T-helper 2 cell treated with Interferon-gamma antibody and Interleukin-4, amounts not matched to agents 5 μg/mL and 100 μg/mL, for 36 hours (primary cell): ENCODE measurements around the gene TRPM7.

ENCODE experiments used
- DNase-seq: peaks from one replicate; pipeline ENCODE4 v3.0.0; 2021; ENCODE audit warnings: low spot score
- H3K27ac Mint-ChIP-seq: one replicate; pipeline ENCODE4 v1.8.0; 2021; ENCODE audit warnings: mild to moderate bottlenecking, mixed read lengths
- H3K27me3 Mint-ChIP-seq: one replicate; pipeline ENCODE4 v1.8.0; 2021; ENCODE audit warnings: low read depth, mixed read lengths
- H3K36me3 Mint-ChIP-seq: one replicate; pipeline ENCODE4 v1.8.0; 2021; ENCODE audit warnings: low read depth, mixed read lengths
- H3K4me1 Mint-ChIP-seq: one replicate; pipeline ENCODE4 v1.8.0; 2021; ENCODE audit warnings: low read depth, mixed read lengths
- H3K4me3 Mint-ChIP-seq: one replicate; pipeline ENCODE4 v1.8.0; 2022; ENCODE audit warnings: mild to moderate bottlenecking, moderate library complexity, mixed read lengths
- H3K9me3 Mint-ChIP-seq: one replicate; pipeline ENCODE4 v1.8.0; 2021; ENCODE audit warnings: mixed read lengths

Gene TRPM7

DNA sequence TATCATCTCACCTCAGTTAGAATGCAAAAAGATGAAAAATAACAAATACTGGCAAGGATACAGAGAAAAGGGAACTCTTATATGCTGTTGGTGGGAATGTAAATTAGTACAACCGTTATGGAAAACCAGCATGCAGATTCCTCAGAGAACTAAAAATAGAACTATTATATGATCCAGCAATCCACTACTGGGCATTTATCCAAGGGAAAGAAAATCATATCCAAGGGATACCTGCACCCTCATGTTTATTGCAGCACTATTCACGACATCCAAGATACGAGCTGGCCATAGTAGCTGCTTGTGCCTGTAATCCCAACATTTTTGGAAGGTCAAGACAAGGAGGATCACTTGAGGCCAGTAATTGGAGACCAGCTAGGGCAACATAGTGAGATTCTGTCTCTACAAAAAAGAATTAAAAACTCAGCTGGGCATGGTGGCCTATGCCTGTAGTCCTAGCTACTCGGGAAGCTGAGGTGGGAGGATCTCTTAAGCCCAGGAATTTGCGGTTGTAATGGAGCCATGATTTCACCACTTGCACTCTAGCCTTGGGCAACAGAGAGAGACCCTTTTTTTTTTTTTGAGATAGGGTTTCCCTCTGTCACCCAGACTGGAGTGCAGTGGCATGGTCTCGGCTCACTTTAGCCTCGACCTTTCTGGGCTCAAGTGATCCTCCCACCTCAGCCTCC lies 166.7 kb downstream of the TRPM7 start:
- no peak overlapping the region for H3K27ac Mint-ChIP-seq
- no peaks in the 10 kb centered on the region for H3K27me3 Mint-ChIP-seq
- no peak overlapping the region for H3K4me3 Mint-ChIP-seq
- H3K4me1 Mint-ChIP-seq, result no peaks in the 10 kb centered on the region
- no peaks in the 10 kb centered on the region for H3K9me3 Mint-ChIP-seq
- no peaks in the 10 kb centered on the region for H3K36me3 Mint-ChIP-seq
- DNase-seq, result no peak

DNA sequence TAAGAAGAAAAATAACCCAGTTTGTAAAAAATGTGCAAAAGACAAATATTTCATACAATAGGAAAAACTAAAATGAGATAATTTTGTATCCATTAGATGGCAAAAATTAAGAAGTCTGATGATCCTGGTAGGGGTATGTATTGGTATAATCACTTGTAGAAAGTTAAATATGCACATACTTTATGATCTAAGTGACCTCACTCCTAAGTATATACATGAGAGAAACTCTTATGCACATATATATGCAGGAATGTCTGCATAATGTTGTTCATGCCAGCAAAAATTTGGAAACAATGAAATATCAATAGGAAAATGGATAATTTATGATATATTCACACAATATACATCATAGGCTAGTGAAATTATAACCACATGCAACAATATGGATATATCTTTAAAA lies 173.6 kb downstream of the TRPM7 start:
- Mint-ChIP-seq H3K36me3 (no peaks in the 10 kb centered on the region), H3K27me3 (no peaks in the 10 kb centered on the region)

More for the DNA sequence above, 173.6 kb downstream of the TRPM7 start:
- H3K4me3 Mint-ChIP-seq, result no peak overlapping the region
- no peaks in the 10 kb centered on the region for H3K4me1 Mint-ChIP-seq
- no peak overlapping the region for H3K27ac Mint-ChIP-seq
- no peak for DNase-seq
- H3K9me3 Mint-ChIP-seq, result no peaks in the 10 kb centered on the region
